SJSA1 (cell line): ENCODE results near the gene CNTNAP4. TPM values are rescaled to one million over a fixed set of nuclear protein-coding genes. Genes with fewer than 3 reads are reported as not detected.

ENCODE experiments used
- DNase-seq, 2 experiments: peaks; one replicate each; pipeline ENCODE4 v3.0.0-alpha.2; 2015 to 2020; ENCODE audit warnings: low spot score in 2 of 2, low read depth in 1 of 2
- H3K27ac ChIP-seq: fragments of 250-450 bp; sonication (Bioruptor Pico); 2 replicates; pipeline ENCODE4 v1.5.1; 2020; ENCODE audit warnings: mild to moderate bottlenecking, moderate library complexity
- H3K27me3 ChIP-seq: fragments of 250-450 bp; sonication (Bioruptor Pico); replicated peaks from 2 replicates; pipeline ENCODE4 v1.5.1; 2020; ENCODE audit warnings: mild to moderate bottlenecking, moderate library complexity
- H3K36me3 ChIP-seq: fragments of 250-450 bp; sonication (Bioruptor Pico); 2 replicates; pipeline ENCODE4 v1.5.1; 2020; ENCODE audit warnings: mild to moderate bottlenecking
- H3K4me1 ChIP-seq: fragments of 250-450 bp; sonication (Bioruptor Pico); replicated peaks from 2 replicates; pipeline ENCODE4 v1.6.1; 2021; ENCODE audit warnings: mild to moderate bottlenecking
- H3K4me3 ChIP-seq: fragments of 250-450 bp; sonication (Bioruptor Pico); 2 replicates; pipeline ENCODE4 v1.5.1; 2020; ENCODE audit warnings: mild to moderate bottlenecking
- H3K9me3 ChIP-seq: fragments of 250-450 bp; sonication (Bioruptor Pico); replicated peaks from 2 replicates; pipeline ENCODE4 v1.5.1; 2020; ENCODE audit warnings: mild to moderate bottlenecking
- total RNA-seq: library from RNA; depleted of rRNA; stranded (reverse); fragments of >200 nt; shearing (Covaris generic); gene quantifications from 2 replicates; pipeline ENCODE4 v1.2.3, GENCODE V29; 2014; rRNA removed

CNTNAP4 gene
- total RNA-seq, result not detected in 2 replicates

DNA sequence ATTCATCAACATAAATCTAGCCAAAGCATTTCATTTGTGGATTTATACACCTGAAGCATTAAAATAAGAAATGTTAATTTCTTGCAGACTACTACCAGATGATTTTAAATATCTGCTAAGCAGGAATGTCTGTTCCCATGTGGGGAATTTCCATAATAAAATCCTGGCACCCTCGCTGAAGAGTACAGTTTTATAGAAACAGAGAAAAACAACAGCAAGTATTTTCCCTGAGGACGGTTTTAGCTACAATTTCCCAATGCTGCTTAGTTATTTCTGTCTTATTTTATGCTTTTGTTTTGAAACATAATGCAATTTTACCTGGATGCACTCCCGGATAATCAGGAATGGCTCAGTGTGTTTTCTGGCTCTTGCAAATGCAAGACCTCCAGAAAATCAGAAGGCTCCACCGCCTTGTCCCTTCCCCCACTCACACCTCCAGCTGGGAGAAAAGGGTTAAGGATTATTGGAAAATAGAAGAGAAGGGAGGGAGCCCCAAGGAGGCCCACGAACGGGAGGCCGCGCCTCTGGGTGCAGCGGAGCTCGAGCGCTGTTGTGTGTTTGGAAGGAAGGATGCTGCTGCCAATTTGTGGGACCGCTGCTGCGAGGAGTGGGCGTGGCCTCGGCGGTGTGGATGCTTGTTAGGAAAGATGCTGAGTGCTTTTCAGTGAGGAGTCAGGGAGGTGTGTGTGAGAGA is at the start of gene CNTNAP4:
Gene CNTNAP4 (plus strand): TSS at position 657 of the 694 bp plus-strand sequence. CDS start 262 bp downstream, outside the sequence.
- no peaks in the 10 kb centered on the region for H3K9me3 ChIP-seq
- H3K36me3 ChIP-seq, result no peaks in the 10 kb centered on the region
- H3K27me3 ChIP-seq, result no peaks in the 10 kb centered on the region
- H3K4me1 ChIP-seq, result peaks cover 7% of the 10 kb centered on the region
- H3K4me3 ChIP-seq, result no peak within 1 kb of the TSS
- no peak within 1 kb of the TSS for H3K27ac ChIP-seq
- no peak for DNase-seq

GRCh38 chr16:76228546-76229146 is 48.6 kb upstream of the CNTNAP4 start:
- H3K4me3 ChIP-seq, result no peak overlapping the region
- H3K9me3 ChIP-seq, result no peaks in the 10 kb centered on the region
- H3K4me1 ChIP-seq, result no peaks in the 10 kb centered on the region
- H3K27ac ChIP-seq, result no peak overlapping the region
- H3K36me3 ChIP-seq, result no peaks in the 10 kb centered on the region
- H3K27me3 ChIP-seq, result no peaks in the 10 kb centered on the region
- no peak for DNase-seq

DNA sequence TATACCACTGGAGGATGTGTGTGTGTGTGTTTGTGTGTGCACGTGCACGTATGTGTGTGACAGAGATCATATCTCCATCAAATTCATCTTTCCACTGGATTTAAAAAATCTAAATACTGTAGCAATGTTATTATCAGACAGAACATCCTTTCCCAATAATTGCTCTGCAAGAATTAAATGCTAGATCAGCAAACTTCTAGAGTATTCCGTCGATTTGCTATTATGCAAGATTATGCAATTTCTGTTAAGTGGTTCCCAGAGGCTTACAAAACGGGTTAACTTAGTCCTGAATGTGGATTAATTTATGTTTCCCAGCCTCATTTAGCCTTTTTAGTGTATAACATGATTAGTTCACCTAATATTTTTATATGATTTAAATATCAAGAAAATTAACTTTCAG is 44.5 kb upstream of the CNTNAP4 start:
- no peak for DNase-seq
- Histone ChIP-seq H3K4me1 (no peaks in the 10 kb centered on the region), H3K4me3 (no peak overlapping the region), H3K27me3 (no peaks in the 10 kb centered on the region), H3K27ac (no peak overlapping the region), H3K9me3 (no peaks in the 10 kb centered on the region), H3K36me3 (no peaks in the 10 kb centered on the region)

GRCh38 chr16:76235025-76235424 is 42.2 kb upstream of the CNTNAP4 start:
- H3K27me3 ChIP-seq, result no peaks in the 10 kb centered on the region
- no peak for DNase-seq
- H3K4me3 ChIP-seq, result no peak overlapping the region
- H3K4me1 ChIP-seq, result no peaks in the 10 kb centered on the region
- no peak overlapping the region for H3K27ac ChIP-seq
- no peaks in the 10 kb centered on the region for H3K9me3 ChIP-seq
- H3K36me3 ChIP-seq, result no peaks in the 10 kb centered on the region

DNA sequence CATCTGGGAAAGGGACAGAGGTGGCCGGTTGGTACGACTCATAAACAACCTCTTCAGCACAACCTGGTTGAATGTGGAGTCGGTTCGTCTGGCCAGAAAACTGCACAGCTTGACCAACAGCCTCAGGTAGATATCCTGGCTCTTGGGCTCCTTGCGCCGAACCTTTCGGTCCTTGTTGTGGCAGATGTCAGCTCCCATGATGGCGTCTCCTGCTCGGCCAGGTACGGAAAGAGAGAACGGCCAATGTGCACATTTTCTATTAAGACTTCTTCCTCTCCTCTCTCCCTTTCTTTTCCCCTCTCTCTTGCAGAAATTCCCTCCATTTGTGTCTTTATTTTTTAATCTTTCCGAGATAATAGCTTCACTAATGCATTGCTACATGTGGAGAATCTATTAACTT is 41.8 kb upstream of the CNTNAP4 start:
- DNase-seq, result no peak
- Histone ChIP-seq H3K36me3 (no peaks in the 10 kb centered on the region), H3K4me3 (no peak overlapping the region), H3K27me3 (no peaks in the 10 kb centered on the region), H3K27ac (no peak overlapping the region), H3K4me1 (no peaks in the 10 kb centered on the region), H3K9me3 (no peaks in the 10 kb centered on the region)

DNA sequence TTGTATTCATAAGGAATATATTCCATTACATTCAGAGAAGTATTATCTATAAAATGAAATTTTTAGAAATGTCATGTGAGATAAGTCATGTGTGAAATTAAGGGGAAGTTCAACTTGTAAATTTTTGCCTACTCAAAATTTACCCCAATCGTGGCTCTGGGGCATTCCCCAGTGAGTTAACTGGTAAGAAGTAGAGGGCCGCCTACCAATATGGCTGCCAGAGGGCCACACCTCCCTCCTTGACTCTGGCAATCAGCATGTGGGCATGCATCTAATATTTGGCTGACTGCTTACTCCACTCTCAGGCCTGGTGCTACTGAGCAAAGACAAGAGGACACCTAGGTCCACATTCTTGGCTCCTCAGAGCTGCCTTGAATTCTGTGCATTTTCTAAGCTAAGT is 39.7 kb upstream of the CNTNAP4 start:
- Histone ChIP-seq H3K27me3 (no peaks in the 10 kb centered on the region), H3K4me3 (no peak overlapping the region), H3K27ac (no peak overlapping the region), H3K4me1 (no peaks in the 10 kb centered on the region), H3K36me3 (no peaks in the 10 kb centered on the region), H3K9me3 (no peaks in the 10 kb centered on the region; the same call in 1 of the 2 replicates)
- no peak for DNase-seq

GRCh38 chr16:76241755-76242154 is 35.4 kb upstream of the CNTNAP4 start:
- H3K27me3 ChIP-seq, result no peaks in the 10 kb centered on the region
- no peak overlapping the region for H3K27ac ChIP-seq
- no peaks in the 10 kb centered on the region for H3K36me3 ChIP-seq
- H3K4me3 ChIP-seq, result no peak overlapping the region
- H3K4me1 ChIP-seq, result no peaks in the 10 kb centered on the region
- no peak for DNase-seq
- no peaks in the 10 kb centered on the region; the same call in 1 of the 2 replicates for H3K9me3 ChIP-seq

- H3K4me3 ChIP-seq, result no peak overlapping the region
Observed at GRCh38 chr16:76243620-76244019, 33.6 kb upstream of the CNTNAP4 start.

DNA sequence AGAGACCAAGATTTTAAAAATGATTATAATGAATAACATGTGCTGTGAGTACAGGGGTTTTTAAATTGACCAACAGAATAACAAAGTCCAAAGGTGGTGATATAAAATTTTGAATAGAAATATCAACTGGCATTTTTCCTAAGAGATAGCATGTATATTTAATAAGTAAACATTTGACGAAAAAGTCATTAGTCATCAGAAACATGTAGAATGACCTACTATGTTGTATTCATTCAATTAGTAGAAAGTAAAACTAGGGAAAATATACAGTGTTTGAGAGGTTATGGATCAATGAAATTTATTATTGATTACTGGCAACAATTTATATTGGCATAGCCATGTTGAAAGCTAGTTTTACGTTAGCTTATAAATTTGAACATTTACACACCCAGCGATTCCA is 30.6 kb upstream of the CNTNAP4 start:
- no peak overlapping the region for H3K27ac ChIP-seq
- H3K36me3 ChIP-seq, result no peaks in the 10 kb centered on the region
- H3K9me3 ChIP-seq, result no peaks in the 10 kb centered on the region; the same call in 1 of the 2 replicates
- H3K27me3 ChIP-seq, result no peaks in the 10 kb centered on the region
- no peak for DNase-seq
- no peak overlapping the region for H3K4me3 ChIP-seq
- no peaks in the 10 kb centered on the region for H3K4me1 ChIP-seq

More at GRCh38 chr16:76243620-76244019, 33.6 kb upstream of the CNTNAP4 start:
- Histone ChIP-seq H3K27me3 (no peaks in the 10 kb centered on the region), H3K9me3 (no peaks in the 10 kb centered on the region; the same call in 1 of the 2 replicates), H3K27ac (no peak overlapping the region), H3K4me1 (no peaks in the 10 kb centered on the region), H3K36me3 (no peaks in the 10 kb centered on the region)
- no peak for DNase-seq

GRCh38 chr16:76265434-76266045 is 11.7 kb upstream of the CNTNAP4 start:
- Histone ChIP-seq H3K27ac (no peak overlapping the region), H3K4me3 (no peak overlapping the region), H3K9me3 (peaks cover 2% of the 10 kb centered on the region; the same call in 1 of the 2 replicates), H3K27me3 (no peaks in the 10 kb centered on the region), H3K36me3 (no peaks in the 10 kb centered on the region), H3K4me1 (no peaks in the 10 kb centered on the region)
- peak in 1 of 2 experiments; percentile 43 for DNase-seq

DNA sequence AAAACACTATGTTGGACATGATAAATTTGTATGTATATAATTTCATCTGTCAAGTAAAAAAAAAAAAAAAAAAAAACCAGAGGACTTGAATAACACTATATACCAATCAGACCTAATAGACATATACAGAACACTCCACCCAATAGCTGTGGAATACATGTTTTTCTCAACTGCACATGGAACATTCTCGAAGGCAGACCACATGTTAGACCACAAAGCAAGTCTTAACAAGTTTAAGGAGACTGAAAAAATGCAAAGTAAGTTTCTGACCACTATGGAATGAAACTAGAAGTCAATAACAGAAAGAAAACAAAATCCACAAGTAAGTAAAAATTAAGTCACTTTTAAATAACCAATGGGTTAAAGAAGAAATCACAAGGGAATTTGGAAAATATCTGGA is 8.4 kb upstream of the CNTNAP4 start:
- peaks cover under 1% of the 10 kb centered on the region; the same call in 1 of the 2 replicates for H3K4me1 ChIP-seq
- H3K36me3 ChIP-seq, result no peaks in the 10 kb centered on the region
- H3K9me3 ChIP-seq, result no peaks in the 10 kb centered on the region; the same call in 1 of the 2 replicates
- H3K4me3 ChIP-seq, result no peak overlapping the region
- H3K27ac ChIP-seq, result no peak overlapping the region
- no peaks in the 10 kb centered on the region for H3K27me3 ChIP-seq
- DNase-seq, result no peak

GRCh38 chr16:76277460-76278030 is 344 bp downstream of the CNTNAP4 start:
- Histone ChIP-seq H3K27me3 (no peaks in the 10 kb centered on the region), H3K27ac (no peak overlapping the region), H3K36me3 (no peaks in the 10 kb centered on the region), H3K9me3 (no peaks in the 10 kb centered on the region), H3K4me3 (no peak overlapping the region), H3K4me1 (peaks cover 7% of the 10 kb centered on the region)
- DNase-seq, result no peak

GRCh38 chr16:76278086-76278485 is 885 bp downstream of the CNTNAP4 start:
- no peaks in the 10 kb centered on the region for H3K36me3 ChIP-seq

DNA sequence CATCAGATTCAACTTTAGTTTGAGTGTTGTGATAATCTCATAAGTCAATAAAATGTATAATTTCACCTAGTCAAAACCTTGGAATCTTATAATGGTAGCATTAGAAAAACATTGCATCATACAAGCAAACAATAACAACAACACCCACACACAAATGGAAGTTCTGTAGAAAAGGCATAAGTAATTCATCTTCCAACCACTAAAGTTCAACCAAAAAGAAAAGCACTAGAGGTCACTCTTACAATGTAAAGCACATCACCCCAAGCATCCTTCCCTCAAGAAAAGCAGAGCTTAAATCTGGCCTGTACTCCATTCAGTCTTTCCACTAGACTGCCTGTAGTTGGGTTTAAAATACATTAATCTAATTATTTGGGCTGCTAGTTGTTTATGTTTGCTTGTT is 1.8 kb downstream of the CNTNAP4 start:
- Histone ChIP-seq H3K4me3 (no peak overlapping the region), H3K36me3 (no peaks in the 10 kb centered on the region), H3K27ac (no peak overlapping the region), H3K27me3 (no peaks in the 10 kb centered on the region), H3K4me1 (peaks cover 5% of the 10 kb centered on the region), H3K9me3 (no peaks in the 10 kb centered on the region)
- DNase-seq, result no peak

More at GRCh38 chr16:76278086-76278485, 885 bp downstream of the CNTNAP4 start:
- Histone ChIP-seq H3K4me3 (no peak overlapping the region), H3K27me3 (no peaks in the 10 kb centered on the region), H3K4me1 (peaks cover 7% of the 10 kb centered on the region), H3K27ac (no peak overlapping the region), H3K9me3 (no peaks in the 10 kb centered on the region)
- DNase-seq, result no peak
